GM21576 (cell line): ENCODE results near the gene PEX10.

Source experiments
- ATAC-seq: cut with Tn5 transposase; IDR thresholded peaks from one replicate; pipeline ENCODE4 v1.9.1; 2021; ENCODE audit warnings: mild to moderate bottlenecking, moderate library complexity; ENCODE audit not compliant: unreplicated experiment

PEX10 gene

DNA sequence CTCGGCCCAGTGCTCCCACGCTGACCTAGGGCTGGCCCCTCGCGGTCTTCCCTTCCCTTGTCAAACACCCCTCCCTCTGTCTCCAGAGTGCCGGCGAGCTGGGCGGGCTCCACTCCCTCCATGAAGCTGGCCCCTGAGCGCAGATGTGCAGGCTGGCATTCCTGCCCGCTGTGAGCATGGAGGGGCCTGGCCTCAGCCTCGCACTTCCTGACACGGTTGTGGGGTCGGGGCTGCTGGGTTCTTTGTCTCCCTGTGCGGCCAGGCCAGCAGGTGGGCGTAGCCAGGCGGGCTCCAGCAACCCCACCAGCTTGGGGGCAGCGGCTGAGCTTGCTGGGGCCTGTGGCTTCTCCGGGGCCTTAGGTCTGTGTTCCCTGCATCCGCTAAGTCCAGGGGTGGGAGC lies 14.2 kb upstream of the PEX10 start:
- ATAC-seq, result no peak

GRCh38 chr1:2425892-2426291 lies 13.5 kb upstream of the PEX10 start:
- no peak for ATAC-seq

GRCh38 chr1:2422523-2422922 lies 10.2 kb upstream of the PEX10 start:
- no peak for ATAC-seq

DNA sequence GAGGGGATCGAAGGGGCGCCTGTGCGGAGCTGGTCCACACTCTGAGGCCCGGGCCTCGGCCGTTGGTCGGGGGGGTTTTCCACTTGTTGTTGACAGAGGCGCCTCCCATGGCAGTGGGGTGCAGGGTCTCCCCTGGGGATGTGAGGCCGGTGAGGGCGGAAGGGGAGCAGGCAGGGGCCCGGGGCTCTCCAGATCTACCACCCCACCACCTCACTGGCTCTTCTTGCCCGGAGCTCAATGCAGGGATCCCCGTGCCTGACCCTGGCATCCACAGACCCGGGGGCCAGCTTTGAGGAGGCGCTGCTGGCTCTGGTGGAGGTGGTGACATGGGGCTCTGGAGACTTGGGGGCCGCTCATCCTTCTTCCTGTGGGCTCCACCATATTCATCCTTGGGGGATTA lies 7.1 kb upstream of the PEX10 start:
- ATAC-seq, result no peak

DNA sequence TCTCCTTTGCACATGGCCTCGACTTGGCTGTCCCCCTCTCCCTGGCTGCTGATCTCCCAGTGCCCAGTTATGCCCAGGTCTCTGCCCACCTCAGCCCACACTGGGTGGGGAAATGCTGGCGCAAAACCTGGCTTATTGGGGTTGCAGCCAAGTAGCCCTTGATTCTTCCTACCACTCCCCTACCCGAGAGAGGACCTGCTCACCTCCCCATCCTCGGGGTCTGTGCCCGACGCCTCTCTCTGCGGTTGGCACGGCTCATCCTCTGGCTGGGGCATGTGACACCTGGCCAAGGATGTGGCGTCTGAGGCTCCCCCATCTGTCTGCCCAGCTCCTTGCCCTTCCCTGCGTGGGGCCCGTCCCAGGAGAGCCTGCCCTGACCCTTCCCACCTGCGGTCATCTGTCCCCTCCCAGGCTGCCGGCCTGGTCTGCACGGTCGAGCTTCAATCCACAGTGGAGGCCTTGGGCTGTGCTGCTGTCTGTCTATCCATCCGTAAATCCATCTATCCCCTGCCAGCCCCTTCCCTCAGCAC lies 6.5 kb upstream of the PEX10 start:
- no peak for ATAC-seq

- no peak for ATAC-seq
These were observed 5.5 kb upstream of the PEX10 start for GRCh38 chr1:2417833-2418225.

DNA sequence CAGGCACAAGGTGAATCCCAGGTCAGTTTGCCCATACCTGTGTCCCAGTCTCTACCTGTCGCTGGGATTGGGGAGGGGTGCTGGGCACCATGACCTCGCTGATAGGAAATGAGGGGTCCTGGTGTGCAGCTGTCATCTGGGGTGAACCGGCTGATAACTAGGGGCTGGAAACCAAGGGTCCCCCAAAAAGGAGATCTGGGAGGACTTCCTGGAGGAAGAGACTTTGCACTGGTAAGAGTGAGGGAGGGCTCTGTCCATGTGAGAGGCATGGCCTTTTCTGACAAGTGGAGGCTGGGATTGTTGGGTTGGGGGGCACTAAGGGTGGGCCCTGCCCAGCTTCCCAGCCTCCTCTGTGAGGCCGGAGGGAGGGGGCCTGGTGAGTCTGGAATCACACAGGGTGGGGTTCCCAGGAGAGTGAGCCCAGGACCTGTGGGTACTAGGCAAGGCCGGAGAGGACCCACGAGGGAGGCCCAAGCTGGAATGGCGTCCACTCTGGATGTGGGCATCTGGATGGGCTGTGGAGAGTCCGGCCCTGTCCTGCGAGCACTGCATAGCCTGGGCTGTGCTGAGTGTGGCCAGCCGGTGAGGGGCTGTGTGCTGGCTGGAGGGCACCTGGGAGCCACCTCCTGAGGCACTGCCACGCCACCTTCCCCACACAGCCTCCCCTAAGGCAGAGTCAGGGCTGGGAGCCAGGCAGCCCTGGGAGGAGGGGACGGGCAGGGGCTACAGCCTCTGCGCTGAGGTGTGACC lies 4.9 kb upstream of the PEX10 start:
- ATAC-seq, result no peak

DNA sequence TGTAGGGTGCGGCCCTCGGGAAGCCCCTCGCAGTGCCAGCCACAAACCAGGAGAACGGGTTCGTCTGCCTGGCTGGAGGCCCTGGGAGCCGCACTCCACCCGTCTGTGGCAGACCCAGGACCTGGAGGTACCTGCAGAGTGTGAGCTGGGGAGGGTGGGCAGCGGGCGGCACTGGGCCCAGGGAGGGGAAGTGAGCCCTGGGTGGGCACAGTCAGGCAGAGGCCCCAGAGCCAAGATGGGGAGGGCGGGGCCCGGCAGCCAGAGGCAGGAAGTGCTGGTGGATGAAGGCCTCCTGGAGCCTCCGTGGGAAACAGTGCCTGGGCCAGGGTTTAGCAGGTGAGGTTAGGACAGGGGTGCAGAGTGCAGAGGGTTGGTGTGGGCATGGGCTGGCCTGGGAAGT lies 4.0 kb upstream of the PEX10 start:
- no peak for ATAC-seq

DNA sequence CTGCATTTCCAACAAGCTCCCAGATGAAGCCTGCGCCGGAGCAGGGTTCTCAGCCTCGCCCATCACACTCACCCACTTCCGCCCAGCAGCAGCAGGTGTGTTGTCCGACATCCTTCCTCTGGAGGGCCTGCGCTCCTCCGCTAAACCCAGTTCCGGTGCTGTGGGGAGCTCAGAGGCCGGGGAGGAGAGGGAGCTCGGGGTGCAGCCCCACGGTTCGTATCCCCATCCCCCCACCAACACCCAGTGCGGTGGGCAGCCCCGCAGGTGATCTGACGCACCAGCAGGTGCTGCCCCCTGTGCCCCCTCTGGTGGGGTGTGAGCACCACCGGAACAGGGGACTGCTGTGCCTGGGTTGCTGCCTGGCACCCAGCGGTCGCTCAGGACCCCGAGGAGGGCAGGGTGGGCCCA lies 3.4 kb upstream of the PEX10 start:
- no peak for ATAC-seq

DNA sequence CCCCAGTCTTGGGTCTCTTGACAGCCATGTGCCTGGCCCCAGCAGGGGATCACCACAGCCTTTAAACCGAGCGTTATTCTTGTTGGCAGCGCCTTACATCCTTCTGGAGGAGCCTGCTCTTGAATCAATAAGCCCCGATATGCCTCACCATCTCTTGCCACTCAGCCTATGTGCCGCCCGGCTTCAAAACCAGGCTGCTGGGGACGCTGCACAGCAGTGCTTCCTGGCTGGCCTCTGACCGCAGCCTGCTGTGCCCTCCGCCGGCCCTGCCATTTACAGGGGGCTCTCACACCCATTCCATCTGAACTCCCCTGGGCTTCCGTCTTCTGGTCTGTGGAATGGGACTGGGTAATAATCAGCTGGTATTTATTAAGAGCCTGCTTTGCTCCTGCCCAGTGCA lies 3.0 kb upstream of the PEX10 start:
- no peak for ATAC-seq

- ATAC-seq, result no peak
These were observed 2.1 kb upstream of the PEX10 start for GRCh38 chr1:2414297-2414958.

DNA sequence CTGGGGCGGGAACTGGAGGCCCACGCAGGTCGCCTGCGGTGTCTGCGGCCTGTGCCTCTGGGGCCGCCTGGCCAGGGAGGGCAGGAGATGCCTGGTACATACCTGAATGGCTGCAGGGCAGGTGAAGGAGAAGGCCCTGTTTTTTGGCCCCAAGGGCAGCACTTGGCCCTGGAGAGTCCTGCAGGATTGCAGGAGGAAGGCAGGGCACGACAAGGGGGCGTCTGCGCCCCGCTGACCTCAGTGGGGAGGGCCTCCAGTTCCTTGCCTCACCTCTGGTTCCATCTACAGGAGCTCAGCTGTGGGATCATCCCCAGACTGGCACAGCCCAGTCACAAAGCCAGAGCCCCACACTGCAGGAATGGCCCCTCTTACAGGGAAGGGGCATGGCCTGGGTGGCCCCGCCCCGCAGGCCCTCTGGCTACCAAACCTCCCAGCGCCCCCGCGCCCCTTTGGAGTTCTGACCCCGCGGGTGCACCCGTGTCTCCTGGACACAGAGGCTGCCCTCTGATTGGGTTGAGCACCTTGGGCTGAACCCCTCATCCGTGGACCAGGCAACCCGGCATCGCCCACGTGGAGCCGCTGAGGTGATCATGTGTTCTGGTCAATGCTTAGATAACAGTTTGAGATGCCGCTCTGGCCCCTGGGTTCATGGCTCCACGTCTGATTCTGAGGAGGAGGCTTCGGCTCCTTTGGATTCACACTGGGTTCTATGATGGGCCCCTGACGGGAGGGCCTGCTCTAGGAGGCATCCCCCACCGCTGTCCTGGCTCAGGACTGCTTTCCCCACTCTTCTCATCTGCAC lies 1.3 kb upstream of the PEX10 start:
- ATAC-seq, result no peak

DNA sequence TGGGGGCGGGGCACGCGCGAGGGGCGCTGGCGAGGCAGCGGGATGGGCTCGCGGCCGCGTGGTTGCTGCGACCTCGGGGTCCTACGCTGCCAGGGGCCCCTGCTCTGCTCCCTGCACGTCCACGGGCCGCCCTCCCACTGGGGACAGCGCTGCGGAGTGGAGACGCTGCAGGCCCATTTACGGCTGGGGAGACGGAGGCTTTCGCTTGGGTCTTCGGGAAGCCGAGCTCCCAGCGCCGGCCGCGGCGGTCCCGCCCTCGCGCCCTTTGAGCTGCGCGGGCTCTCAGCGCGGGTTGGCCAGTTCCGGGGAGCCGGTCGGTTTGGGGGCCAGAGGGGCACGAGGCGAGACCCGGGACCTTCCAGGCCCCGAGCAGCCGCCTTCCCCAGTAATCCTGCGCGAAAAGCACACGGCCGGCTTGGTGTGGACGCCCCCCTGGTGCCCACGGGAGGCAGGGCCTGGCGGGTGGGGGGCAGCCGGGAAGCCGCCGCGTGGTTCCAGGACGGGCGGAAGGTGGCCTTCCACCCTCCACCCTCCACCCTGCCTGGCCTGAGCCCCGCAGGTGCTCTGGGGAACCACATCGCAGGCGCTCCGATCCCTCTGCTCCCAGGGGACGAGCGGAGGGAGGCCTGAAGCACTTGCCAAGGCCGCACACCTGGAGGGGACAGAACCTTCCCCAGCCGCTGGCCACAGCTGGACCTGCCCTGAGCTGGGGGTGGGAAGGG lies 570 bp upstream of the PEX10 start:
- peak; percentile 15 for ATAC-seq

DNA sequence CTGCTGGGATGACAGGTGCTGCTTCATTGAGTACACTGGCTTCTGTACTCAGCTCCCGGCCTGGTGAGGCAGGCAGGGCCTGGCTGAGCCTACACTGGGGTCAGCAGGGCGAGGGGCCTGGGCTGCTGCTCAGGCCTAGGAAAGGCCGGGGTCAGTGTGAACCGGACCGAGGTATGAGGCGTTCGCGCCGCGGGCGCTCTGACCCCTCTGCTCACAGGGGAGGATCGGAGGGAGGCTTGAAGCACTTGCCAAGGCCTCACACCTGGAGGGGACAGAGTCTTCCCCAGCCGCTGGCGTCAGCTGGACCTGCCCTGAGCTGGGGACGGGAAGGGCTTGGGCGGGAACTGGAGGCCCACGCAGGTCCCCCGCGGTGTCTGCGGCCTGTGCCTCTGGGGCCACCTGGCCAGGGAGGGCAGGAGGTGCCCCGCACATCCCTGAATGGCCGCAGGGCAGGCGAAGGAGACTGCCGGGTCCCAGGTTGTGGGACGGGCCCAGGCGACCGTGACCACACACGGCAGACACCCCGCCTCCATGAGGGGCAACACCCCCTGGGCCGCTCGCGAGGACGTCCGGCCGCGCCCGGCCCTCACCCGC lies 466 bp downstream of the PEX10 start:
- peak; percentile 20 for ATAC-seq

GRCh38 chr1:2409745-2410144 lies 2.6 kb downstream of the PEX10 start:
- ATAC-seq, result no peak

DNA sequence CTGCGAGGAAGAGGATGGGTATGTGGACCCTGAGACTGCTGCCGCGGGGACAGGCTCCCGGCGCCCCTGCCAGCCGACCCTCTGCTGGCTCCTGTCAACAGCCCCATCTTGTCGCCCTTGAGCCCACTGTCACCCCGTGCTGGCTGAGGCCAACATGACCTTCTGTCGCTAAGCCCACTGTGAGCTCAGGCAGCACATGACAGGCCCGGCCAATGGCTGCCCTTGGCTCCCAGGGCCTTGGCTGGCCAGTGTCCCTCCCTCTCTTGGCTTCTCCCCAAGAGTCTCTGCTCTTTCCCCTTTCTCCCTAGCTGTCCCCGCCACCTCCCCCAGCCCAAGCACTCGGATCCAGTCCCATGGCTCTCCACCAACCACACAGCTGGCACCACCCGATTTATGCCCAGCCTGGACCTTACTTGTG lies 3.5 kb downstream of the PEX10 start:
- no peak for ATAC-seq

DNA sequence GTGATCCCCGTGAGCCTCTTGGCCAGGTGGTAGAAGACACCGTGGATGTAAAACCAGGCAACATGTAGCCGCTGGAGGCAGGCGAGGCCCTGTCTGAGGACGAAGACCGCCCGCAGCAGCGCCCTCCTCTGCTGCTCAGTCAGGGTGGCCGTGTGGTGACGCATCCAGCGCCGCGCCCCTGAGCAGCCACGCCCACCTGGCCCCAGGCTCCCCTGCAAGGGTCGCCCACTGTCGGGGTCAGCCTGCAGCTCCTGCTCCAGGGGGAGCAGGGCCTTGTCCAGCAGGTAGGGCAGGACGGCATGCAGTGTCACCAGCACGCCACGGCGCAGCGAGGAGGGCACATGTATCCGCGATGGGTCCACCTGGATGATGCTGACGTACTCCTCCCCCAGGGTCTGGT lies 3.9 kb downstream of the PEX10 start:
- no peak for ATAC-seq

DNA sequence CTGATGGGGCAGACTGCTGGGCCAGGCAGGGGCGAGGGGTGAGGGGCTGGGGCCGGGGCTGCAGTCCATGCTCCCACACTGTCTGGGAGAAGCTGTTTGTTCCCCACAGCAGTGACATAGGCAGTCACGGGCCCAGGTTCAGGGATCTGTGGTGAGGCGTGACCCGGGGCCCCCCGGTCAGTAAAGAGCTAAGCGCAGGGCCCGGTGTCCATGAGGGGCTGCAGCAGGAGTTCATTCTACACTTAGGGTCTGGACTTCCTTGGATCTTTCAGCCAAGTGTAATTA lies 4.4 kb downstream of the PEX10 start:
- no peak for ATAC-seq

DNA sequence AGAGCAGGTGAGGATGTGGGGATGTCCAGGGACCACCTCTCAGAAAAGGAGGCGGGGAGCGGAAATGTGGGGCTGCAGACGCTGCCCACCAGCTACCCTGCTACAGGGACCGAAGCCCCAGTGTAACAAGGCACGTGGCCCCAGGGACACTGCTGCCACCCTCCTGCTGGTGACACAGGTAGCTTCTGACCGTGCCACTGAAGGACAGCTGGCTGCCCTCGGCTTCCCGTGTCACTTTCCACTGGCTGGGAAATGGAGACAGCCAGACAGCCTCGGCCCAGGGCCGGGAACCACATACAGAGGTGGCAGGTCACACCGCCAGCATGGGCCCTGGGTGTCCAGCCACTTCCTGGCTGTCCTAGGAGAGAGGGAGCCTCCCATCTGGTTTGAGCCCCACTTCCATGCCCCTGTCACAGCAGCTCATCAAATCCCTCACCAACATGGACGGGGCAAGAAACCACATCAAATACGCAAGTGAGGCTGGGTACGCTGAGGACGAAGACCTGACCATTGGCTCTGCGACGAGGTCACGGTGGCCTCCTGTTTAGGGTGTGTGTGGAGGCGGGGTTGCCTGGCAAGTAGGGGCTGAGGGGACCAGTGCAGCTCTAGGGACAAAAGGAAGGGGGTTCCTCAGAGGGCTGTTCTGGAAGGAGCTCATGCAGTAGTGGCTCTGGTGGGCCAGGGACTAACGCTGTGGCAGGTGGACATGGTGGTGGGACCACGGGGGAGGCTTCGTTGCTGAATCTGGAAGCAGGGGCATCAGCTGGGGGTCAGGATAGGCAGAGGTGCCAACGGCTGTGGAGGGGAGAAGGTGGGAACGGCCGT lies 5.0 kb downstream of the PEX10 start:
- no peak for ATAC-seq

- ATAC-seq, result no peak
These were observed 5.8 kb downstream of the PEX10 start for GRCh38 chr1:2406451-2407041.
